Measurements from ENCODE around the gene TMOD1. TPM values are rescaled to one million over a fixed set of nuclear protein-coding genes. Genes with fewer than 3 reads are reported as not detected.

The TMOD1 gene
- total and polyA plus RNA-seq, 2 of the 13 experiments (the other 11 are each of a cell fraction or from before 2014, with no cell fraction given) = 0.04 to 0.07 TPM

DNA sequence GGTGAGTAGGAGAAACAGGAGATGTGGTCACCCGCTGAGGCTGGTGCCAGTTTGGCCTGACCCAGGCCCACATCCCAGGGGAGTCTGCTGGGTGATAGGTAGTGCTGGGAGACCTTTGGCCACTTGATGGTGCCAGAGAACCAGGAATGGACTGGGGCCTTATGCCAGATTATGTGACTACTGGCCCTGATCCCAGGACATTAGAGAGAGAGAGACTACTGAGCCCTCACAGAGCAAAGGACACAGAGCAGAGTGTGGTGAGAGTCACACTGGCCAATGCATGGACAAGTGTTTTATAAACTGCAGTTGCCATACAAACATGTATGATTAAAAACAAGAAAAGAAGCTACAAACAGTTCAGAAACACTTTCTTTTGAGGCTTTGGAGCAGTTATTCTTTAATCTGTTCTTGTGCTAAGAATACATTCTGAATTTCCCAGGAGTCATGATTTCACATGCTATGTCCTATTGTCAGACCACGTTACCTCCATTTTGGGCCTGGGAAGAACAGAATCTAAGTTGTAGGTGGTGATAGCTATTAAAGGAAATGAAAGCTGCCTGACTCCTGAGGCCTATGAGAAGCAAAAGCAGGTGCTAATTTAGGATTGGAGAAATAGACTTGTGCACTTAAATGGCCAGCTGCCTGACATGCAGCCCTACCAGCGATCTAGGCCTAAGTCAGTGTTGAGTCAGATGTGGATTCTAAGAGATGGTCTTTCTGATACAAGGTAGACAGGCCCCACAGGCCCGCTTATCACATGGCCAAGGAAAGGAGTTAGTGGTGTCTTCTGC lies 32.6 kb upstream of the TMOD1 start (continued):
- TF ChIP-seq CC2D1A (CRISPR knock-in tag; IDR thresholded peaks at IDR 0.05) (no peak), NKX3-1 (CRISPR knock-in tag; IDR thresholded peaks at IDR 0.05) (no peak), CAMTA2 (CRISPR knock-in tag; IDR thresholded peaks at IDR 0.05; ENCODE audit: borderline replicate concordance) (no peak), ZNF329 (CRISPR knock-in tag; IDR thresholded peaks at IDR 0.05; ENCODE audit: low read depth) (no peak), ZNF468 (CRISPR knock-in tag; IDR thresholded peaks at IDR 0.05) (no peak), POLR2G (IDR thresholded peaks at IDR 0.05; ENCODE audit: low read depth, low read length) (no peak), MLXIP (CRISPR knock-in tag; IDR thresholded peaks at IDR 0.05; ENCODE audit: borderline replicate concordance) (no peak), DNMT1 (CRISPR knock-in tag; IDR thresholded peaks at IDR 0.05) (no peak), ZC3H13 (CRISPR knock-in tag; IDR thresholded peaks at IDR 0.05) (no peak), ZBTB21 (CRISPR knock-in tag; IDR thresholded peaks at IDR 0.05) (no peak), HOXA5 (CRISPR knock-in tag; IDR thresholded peaks at IDR 0.05) (no peak), FOXA3 (CRISPR knock-in tag; IDR thresholded peaks at IDR 0.05) (no peak), ZNF775 (CRISPR knock-in tag; IDR thresholded peaks at IDR 0.05; ENCODE audit: borderline replicate concordance) (no peak), FOXO4 (CRISPR knock-in tag; conservative IDR thresholded peaks at IDR 0.05) (0 out of 2 replicates have a peak, but pooled peaks have one; percentile 15), NONO (IDR thresholded peaks at IDR 0.05) (no peak), NONO (CRISPR knock-in tag; conservative IDR thresholded peaks at IDR 0.05) (0 out of 2 replicates have a peak, but pooled peaks have one; percentile 31), PCBP1 (IDR thresholded peaks at IDR 0.05; ENCODE audit: borderline replicate concordance, low read depth, low read length) (no peak), ZSCAN30 (CRISPR knock-in tag; IDR thresholded peaks at IDR 0.05) (no peak), JDP2 (CRISPR knock-in tag; IDR thresholded peaks at IDR 0.05; ENCODE audit: borderline replicate concordance) (no peak), IRF2 (CRISPR knock-in tag; IDR thresholded peaks at IDR 0.05) (0 out of 2 replicates have a peak, but pooled peaks have one; percentile 47), SMC3 (IDR thresholded peaks at IDR 0.05; ENCODE audit: low read length) (peak; percentile 89), ZNF224 (CRISPR knock-in tag; IDR thresholded peaks at IDR 0.05) (no peak), ZNF576 (CRISPR knock-in tag; IDR thresholded peaks at IDR 0.05) (no peak), GMEB1 (CRISPR knock-in tag; IDR thresholded peaks at IDR 0.05; ENCODE audit: borderline replicate concordance) (no peak)
